WTC11 (cell line): ENCODE results near the gene MAP7D1. TPM values are rescaled to one million over a fixed set of nuclear protein-coding genes. Genes with fewer than 3 reads are reported as not detected.

Experiments used
- ATAC-seq: fragments of 200-7000 bp; cut with Tn5 transposase; 2 replicates; pipeline ENCODE4 v1.10.0; 2021; ENCODE audit warnings: mild to moderate bottlenecking, moderate library complexity
- CTCF ChIA-PET: fragments of 300-600 bp; sonication (Branson Sonifier 250); formaldehyde crosslinking; loops from one replicate; lab custom pipeline; 2021; ENCODE audit warnings: antibody characterized with exemption; lab: Charles Lee
- POLR2A ChIA-PET: fragments of 350-600 bp; sonication (Branson Sonifier 250); formaldehyde crosslinking; loops from one replicate; lab custom pipeline; 2021; ENCODE audit warnings: antibody characterized with exemption; lab: Charles Lee
- DNase-seq: peaks from one replicate; pipeline ENCODE4 v3.0.0; 2021; ENCODE audit warnings: low spot score
- H3K27ac Mint-ChIP-seq: 2 replicates; pipeline ENCODE4 v1.8.0; 2021; ENCODE audit warnings: mixed read lengths
- H3K27me3 Mint-ChIP-seq: 2 replicates; pipeline ENCODE4 v1.8.0; 2021; ENCODE audit warnings: low read depth, mild to moderate bottlenecking, moderate library complexity, mixed read lengths
- H3K36me3 Mint-ChIP-seq: 2 replicates; pipeline ENCODE4 v1.8.0; 2021; ENCODE audit warnings: mixed read lengths
- H3K4me1 Mint-ChIP-seq: 2 replicates; pipeline ENCODE4 v1.8.0; 2022; ENCODE audit warnings: mixed read lengths
- H3K4me3 Mint-ChIP-seq: 2 replicates; pipeline ENCODE4 v1.8.0; 2021; ENCODE audit warnings: mild to moderate bottlenecking, moderate library complexity, mixed read lengths
- H3K9me3 Mint-ChIP-seq: 2 replicates; pipeline ENCODE4 v1.8.0; 2021; ENCODE audit warnings: mixed read lengths
- FOXJ3 ChIP-seq: sonication (generic); formaldehyde crosslinking; IDR thresholded peaks from 2 replicates; pipeline ENCODE4 v1.9.0; 2021; ENCODE audit warnings: missing genetic modification reagents, mild to moderate bottlenecking, borderline replicate concordance
- FOXP1 ChIP-seq: sonication (generic); formaldehyde crosslinking; IDR thresholded peaks from 2 replicates; pipeline ENCODE4 v1.8.0; 2022; ENCODE audit warnings: missing genetic modification reagents, mild to moderate bottlenecking, moderate library complexity, borderline replicate concordance
- GRHL2 ChIP-seq: fragments of 250-450 bp; sonication (Bioruptor Pico); IDR thresholded peaks from 2 replicates; pipeline ENCODE4 v1.8.0; 2022; ENCODE audit warnings: mild to moderate bottlenecking, moderate library complexity; ENCODE audit not compliant: insufficient replicate concordance, severe bottlenecking
- RORB ChIP-seq: fragments of 250-450 bp; sonication (Bioruptor Pico); IDR thresholded peaks from 2 replicates; pipeline ENCODE4 v1.9.0; 2021; ENCODE audit warnings: mild to moderate bottlenecking
- ZBTB21 ChIP-seq: sonication (generic); formaldehyde crosslinking; IDR thresholded peaks from 2 replicates; pipeline ENCODE4 v1.8.1; 2023; ENCODE audit warnings: mild to moderate bottlenecking, missing genetic modification reagents, borderline replicate concordance
- ZNF396 ChIP-seq: fragments of 250-450 bp; sonication (Bioruptor Pico); IDR thresholded peaks from 2 replicates; pipeline ENCODE4 v1.8.0; 2021; ENCODE audit warnings: mild to moderate bottlenecking, moderate library complexity, borderline replicate concordance
- total RNA-seq: library from RNA; stranded (reverse); gene quantifications from 3 replicates; pipeline ENCODE4 v1.2.3, GENCODE V29; 2021
- TF ChIP-seq, protein P1 (sequence below): sonication (generic); formaldehyde crosslinking; IDR thresholded peaks from 2 replicates; pipeline ENCODE4 v1.8.1; 2022; ENCODE audit warnings: mild to moderate bottlenecking, missing genetic modification reagents, moderate library complexity, borderline replicate concordance
- TF ChIP-seq, protein P2 (sequence below): fragments of 250-450 bp; sonication (Bioruptor Pico); IDR thresholded peaks from 2 replicates; pipeline ENCODE4 v1.8.0; 2021; ENCODE audit warnings: mild to moderate bottlenecking
- TF ChIP-seq, protein P3 (sequence below): sonication (generic); formaldehyde crosslinking; IDR thresholded peaks from 2 replicates; pipeline ENCODE4 v1.8.0; 2022; ENCODE audit warnings: mild to moderate bottlenecking, missing genetic modification reagents
- TF ChIP-seq, protein P4 (sequence below): sonication (generic); formaldehyde crosslinking; IDR thresholded peaks from 2 replicates; pipeline ENCODE4 v1.8.1; 2023; ENCODE audit warnings: mild to moderate bottlenecking, moderate library complexity, missing genetic modification reagents
- TF ChIP-seq, protein P5 (sequence below): sonication (generic); formaldehyde crosslinking; IDR thresholded peaks from 2 replicates; pipeline ENCODE4 v1.8.1; 2022; ENCODE audit warnings: mild to moderate bottlenecking, moderate library complexity, missing genetic modification reagents
- TF ChIP-seq, protein P6 (sequence below): sonication (generic); formaldehyde crosslinking; IDR thresholded peaks from 2 replicates; pipeline ENCODE4 v1.8.0; 2022; ENCODE audit warnings: mild to moderate bottlenecking, missing genetic modification reagents

The MAP7D1 gene
- total RNA-seq, 1 experiment from 2014 or later: 88.7 TPM

DNA sequence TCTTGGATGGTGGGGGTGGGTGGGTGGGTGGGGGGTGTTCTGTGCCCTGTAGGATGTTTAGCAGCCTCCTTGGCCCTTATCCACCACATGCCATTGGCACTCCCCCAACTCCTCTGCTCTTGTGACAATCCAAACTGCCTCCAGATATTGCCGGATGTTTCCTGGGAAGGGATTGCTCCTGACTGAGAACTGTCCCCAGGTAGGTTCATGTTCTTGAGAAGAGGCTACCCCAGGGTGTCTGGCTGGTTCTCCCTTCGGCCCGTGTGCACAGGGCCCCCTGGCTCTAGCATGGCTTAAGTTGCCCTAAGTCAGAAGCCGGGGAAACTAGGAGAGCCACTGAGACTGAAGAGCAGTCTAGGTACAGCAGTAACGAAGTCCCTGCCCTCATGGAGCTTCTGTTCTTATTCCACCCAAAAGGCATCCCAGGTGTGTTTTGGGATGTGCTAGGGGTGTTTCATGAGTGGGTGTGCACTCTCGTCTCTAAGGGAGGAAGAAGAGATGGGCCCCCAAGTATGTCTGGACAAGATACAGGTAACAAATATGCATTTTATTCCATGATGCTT is 48.5 kb downstream of the MAP7D1 start:
- CTCF ChIA-PET: interaction anchor here (1.8 kb wide), 1 partner anchor 55 kb away, joined by 10 read pairs; the partner anchor contains the start of gene TRAPPC3
- ATAC-seq (no peak), DNase-seq (no peak)
- POLR2A ChIA-PET: interaction anchor here (0.6 kb wide), 1 partner anchor 200 kb away, joined by 8 read pairs; no protein-coding TSS in a partner anchor
- Mint-ChIP-seq H3K36me3 (no peaks in the 10 kb centered on the region), H3K27me3 (no peaks in the 10 kb centered on the region; the same call in 1 of the 2 replicates), H3K4me1 (peaks cover 15% of the 10 kb centered on the region), H3K27ac (no peak overlapping the region), H3K4me3 (no peak overlapping the region)
- TF ChIP-seq, protein P1, sequence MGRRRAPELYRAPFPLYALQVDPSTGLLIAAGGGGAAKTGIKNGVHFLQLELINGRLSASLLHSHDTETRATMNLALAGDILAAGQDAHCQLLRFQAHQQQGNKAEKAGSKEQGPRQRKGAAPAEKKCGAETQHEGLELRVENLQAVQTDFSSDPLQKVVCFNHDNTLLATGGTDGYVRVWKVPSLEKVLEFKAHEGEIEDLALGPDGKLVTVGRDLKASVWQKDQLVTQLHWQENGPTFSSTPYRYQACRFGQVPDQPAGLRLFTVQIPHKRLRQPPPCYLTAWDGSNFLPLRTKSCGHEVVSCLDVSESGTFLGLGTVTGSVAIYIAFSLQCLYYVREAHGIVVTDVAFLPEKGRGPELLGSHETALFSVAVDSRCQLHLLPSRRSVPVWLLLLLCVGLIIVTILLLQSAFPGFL: no peak
- TF ChIP-seq GRHL2: no peak
- TF ChIP-seq FOXP1 (CRISPR knock-in tag): no peak
- no peak for TF ChIP-seq FOXJ3
- TF ChIP-seq ZBTB21 (CRISPR knock-in tag): no peak
- no peak for TF ChIP-seq ZNF396 (CRISPR knock-in tag)
- TF ChIP-seq, protein P2, sequence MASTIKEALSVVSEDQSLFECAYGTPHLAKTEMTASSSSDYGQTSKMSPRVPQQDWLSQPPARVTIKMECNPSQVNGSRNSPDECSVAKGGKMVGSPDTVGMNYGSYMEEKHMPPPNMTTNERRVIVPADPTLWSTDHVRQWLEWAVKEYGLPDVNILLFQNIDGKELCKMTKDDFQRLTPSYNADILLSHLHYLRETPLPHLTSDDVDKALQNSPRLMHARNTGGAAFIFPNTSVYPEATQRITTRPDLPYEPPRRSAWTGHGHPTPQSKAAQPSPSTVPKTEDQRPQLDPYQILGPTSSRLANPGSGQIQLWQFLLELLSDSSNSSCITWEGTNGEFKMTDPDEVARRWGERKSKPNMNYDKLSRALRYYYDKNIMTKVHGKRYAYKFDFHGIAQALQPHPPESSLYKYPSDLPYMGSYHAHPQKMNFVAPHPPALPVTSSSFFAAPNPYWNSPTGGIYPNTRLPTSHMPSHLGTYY (CRISPR knock-in tag): no peak
- TF ChIP-seq, protein P3, sequence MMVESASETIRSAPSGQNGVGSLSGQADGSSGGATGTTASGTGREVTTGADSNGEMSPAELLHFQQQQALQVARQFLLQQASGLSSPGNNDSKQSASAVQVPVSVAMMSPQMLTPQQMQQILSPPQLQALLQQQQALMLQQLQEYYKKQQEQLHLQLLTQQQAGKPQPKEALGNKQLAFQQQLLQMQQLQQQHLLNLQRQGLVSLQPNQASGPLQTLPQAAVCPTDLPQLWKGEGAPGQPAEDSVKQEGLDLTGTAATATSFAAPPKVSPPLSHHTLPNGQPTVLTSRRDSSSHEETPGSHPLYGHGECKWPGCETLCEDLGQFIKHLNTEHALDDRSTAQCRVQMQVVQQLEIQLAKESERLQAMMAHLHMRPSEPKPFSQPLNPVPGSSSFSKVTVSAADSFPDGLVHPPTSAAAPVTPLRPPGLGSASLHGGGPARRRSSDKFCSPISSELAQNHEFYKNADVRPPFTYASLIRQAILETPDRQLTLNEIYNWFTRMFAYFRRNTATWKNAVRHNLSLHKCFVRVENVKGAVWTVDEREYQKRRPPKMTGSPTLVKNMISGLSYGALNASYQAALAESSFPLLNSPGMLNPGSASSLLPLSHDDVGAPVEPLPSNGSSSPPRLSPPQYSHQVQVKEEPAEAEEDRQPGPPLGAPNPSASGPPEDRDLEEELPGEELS (CRISPR knock-in tag): no peak
- TF ChIP-seq, protein P4, sequence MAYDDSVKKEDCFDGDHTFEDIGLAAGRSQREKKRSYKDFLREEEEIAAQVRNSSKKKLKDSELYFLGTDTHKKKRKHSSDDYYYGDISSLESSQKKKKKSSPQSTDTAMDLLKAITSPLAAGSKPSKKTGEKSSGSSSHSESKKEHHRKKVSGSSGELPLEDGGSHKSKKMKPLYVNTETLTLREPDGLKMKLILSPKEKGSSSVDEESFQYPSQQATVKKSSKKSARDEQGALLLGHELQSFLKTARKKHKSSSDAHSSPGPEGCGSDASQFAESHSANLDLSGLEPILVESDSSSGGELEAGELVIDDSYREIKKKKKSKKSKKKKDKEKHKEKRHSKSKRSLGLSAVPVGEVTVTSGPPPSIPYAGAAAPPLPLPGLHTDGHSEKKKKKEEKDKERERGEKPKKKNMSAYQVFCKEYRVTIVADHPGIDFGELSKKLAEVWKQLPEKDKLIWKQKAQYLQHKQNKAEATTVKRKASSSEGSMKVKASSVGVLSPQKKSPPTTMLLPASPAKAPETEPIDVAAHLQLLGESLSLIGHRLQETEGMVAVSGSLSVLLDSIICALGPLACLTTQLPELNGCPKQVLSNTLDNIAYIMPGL: no peak
- TF ChIP-seq, all 79 proteins: peak for 0
- H3K9me3 Mint-ChIP-seq: no peaks in the 10 kb centered on the region

DNA sequence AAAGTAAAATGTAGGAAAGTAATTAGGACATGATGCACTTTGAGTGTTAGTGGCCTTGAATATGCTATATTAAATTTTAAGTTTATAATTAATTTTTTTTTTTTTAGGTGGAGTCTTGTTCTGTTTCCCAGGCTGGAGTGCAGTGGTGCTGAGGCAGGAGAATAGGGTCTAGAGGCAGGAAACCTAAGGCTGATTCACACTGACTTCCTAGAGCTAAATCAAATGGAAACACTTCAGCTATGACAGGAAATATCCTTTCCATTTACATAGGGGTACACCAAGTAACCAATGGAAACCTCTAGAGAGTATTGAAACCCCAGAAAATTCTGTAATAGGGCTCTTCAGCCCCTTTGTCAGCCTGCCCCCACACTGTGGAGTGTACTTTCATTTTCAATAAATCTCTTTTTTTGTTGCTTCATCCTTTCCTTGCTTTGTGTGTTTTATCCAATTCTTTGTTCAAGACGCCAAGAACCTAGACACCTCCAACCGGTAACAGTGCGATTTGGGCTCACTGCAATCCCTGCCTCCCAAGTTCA is 50.4 kb downstream of the MAP7D1 start:
- POLR2A ChIA-PET: no interaction called here
- no peak for DNase-seq
- Mint-ChIP-seq H3K36me3 (no peaks in the 10 kb centered on the region), H3K4me1 (peaks cover 15% of the 10 kb centered on the region), H3K4me3 (no peak overlapping the region), H3K9me3 (no peaks in the 10 kb centered on the region), H3K27ac (no peak overlapping the region), H3K27me3 (no peaks in the 10 kb centered on the region; the same call in 1 of the 2 replicates)
- CTCF ChIA-PET: interaction anchor here (1.3 kb wide), 1 partner anchor 18 kb away, joined by 4 read pairs; no protein-coding TSS in a partner anchor
- no peak for ATAC-seq
- TF ChIP-seq RORB (CRISPR knock-in tag): no peak
- TF ChIP-seq, protein P5, sequence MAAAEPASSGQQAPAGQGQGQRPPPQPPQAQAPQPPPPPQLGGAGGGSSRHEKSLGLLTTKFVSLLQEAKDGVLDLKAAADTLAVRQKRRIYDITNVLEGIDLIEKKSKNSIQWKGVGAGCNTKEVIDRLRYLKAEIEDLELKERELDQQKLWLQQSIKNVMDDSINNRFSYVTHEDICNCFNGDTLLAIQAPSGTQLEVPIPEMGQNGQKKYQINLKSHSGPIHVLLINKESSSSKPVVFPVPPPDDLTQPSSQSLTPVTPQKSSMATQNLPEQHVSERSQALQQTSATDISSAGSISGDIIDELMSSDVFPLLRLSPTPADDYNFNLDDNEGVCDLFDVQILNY (CRISPR knock-in tag): no peak
- TF ChIP-seq, protein P6, sequence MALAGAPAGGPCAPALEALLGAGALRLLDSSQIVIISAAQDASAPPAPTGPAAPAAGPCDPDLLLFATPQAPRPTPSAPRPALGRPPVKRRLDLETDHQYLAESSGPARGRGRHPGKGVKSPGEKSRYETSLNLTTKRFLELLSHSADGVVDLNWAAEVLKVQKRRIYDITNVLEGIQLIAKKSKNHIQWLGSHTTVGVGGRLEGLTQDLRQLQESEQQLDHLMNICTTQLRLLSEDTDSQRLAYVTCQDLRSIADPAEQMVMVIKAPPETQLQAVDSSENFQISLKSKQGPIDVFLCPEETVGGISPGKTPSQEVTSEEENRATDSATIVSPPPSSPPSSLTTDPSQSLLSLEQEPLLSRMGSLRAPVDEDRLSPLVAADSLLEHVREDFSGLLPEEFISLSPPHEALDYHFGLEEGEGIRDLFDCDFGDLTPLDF: no peak
- TF ChIP-seq, protein P1: no peak
